Stimulated activated memory B cell treated with anti-CD40 and anti-IgM and Interleukin-4, amounts not matched to agents 10 μg/mL and 1 μg/mL and 100 μg/mL, for 72 hours (primary cell): ENCODE results near the gene SLIT1.

Source experiments
- ATAC-seq: fragments of 150-1000 bp; cut with Tn5 transposase; 2 replicates; pipeline ENCODE4 v1.10.0; 2021
- H3K27ac Mint-ChIP-seq: one replicate; pipeline ENCODE4 v1.8.0; 2022; ENCODE audit warnings: mild to moderate bottlenecking, mixed read lengths
- H3K27me3 Mint-ChIP-seq: one replicate; pipeline ENCODE4 v1.8.0; 2022; ENCODE audit warnings: mixed read lengths
- H3K36me3 Mint-ChIP-seq: one replicate; pipeline ENCODE4 v1.8.0; 2022; ENCODE audit warnings: mixed read lengths
- H3K4me1 Mint-ChIP-seq: one replicate; pipeline ENCODE4 v1.8.0; 2022; ENCODE audit warnings: mixed read lengths
- H3K4me3 Mint-ChIP-seq: one replicate; pipeline ENCODE4 v1.8.0; 2022; ENCODE audit warnings: mild to moderate bottlenecking, moderate library complexity, mixed read lengths
- H3K9me3 Mint-ChIP-seq: one replicate; pipeline ENCODE4 v1.8.0; 2022; ENCODE audit warnings: mixed read lengths

Gene SLIT1

DNA sequence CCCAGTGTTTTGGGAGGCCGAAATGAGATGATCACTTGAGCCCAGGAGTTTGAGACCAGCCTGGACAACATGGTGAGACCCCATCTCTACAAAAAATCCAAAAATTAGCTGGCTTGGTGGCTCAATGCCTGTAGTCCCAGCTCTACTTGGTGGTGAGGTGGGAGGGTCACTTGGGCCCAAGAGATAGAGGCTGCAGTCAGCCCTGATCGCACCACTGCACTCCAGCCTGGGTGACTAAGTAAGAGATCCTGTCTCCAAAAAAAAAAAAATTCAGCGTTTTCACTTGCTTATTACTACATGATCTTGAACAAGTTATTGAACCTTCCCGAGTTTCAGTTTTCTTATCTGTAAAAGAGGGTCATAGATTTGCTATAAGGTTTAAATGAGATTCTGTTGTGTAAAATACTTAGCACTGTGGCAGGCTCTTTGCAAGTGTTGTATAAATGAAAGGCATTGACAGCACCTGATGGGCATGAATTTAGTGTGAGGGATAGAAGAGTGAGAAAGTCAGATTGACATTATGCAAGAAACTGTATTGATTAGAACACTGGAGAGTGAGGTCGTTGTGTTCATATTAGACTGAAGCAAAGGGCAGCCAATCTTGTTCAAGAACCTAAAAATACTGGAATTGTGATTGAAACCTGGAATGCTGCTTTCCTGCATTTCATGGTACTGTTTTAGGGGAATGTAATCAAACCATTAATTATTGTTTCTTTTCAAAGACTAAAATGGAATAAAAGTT lies 216.9 kb downstream of the SLIT1 start:
- Mint-ChIP-seq H3K9me3 (no peaks in the 10 kb centered on the region), H3K4me3 (no peak overlapping the region), H3K27ac (no peak overlapping the region), H3K36me3 (peaks cover 9% of the 10 kb centered on the region), H3K4me1 (peaks cover 17% of the 10 kb centered on the region), H3K27me3 (no peaks in the 10 kb centered on the region)
- ATAC-seq: no peak

GRCh38 chr10:96967847-96968246 lies 217.9 kb downstream of the SLIT1 start:
- H3K9me3 Mint-ChIP-seq: no peaks in the 10 kb centered on the region
- no peak for ATAC-seq
- H3K27ac Mint-ChIP-seq: no peak overlapping the region
- H3K4me1 Mint-ChIP-seq: peaks cover 7% of the 10 kb centered on the region
- no peak overlapping the region for H3K4me3 Mint-ChIP-seq
- H3K36me3 Mint-ChIP-seq: peaks cover 9% of the 10 kb centered on the region
- H3K27me3 Mint-ChIP-seq: no peaks in the 10 kb centered on the region

DNA sequence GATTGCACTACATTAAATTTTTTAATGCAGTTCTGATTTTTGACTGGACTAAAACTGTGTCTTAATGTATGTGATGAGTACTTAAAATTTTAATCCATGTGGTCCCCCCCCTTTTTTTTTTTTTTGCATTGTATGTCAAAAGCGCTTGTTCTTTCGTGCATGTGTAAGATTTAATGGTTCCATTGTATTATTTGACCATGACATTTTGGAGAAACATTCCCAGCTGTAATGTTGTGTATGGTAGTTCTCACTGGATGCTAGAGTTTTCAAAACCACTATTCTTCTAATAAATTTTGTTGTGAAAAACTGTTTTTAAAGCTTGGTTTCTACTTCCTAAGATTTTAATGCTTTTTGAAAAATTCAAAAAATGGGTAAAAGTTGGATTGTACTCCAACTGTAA lies 221.6 kb downstream of the SLIT1 start:
- H3K9me3 Mint-ChIP-seq: no peaks in the 10 kb centered on the region
- H3K27me3 Mint-ChIP-seq: no peaks in the 10 kb centered on the region
- no peak overlapping the region for H3K27ac Mint-ChIP-seq
- no peak for ATAC-seq
- no peaks in the 10 kb centered on the region for H3K4me1 Mint-ChIP-seq
- no peak overlapping the region for H3K4me3 Mint-ChIP-seq
- peaks cover 5% of the 10 kb centered on the region for H3K36me3 Mint-ChIP-seq

- H3K36me3 Mint-ChIP-seq: peaks cover 1% of the 10 kb centered on the region
- H3K4me3 Mint-ChIP-seq: no peak overlapping the region
- no peaks in the 10 kb centered on the region for H3K9me3 Mint-ChIP-seq
- H3K27me3 Mint-ChIP-seq: no peaks in the 10 kb centered on the region
- H3K4me1 Mint-ChIP-seq: no peaks in the 10 kb centered on the region
- ATAC-seq: no peak
- H3K27ac Mint-ChIP-seq: no peak overlapping the region
Observed at GRCh38 chr10:96960872-96961271, 224.9 kb downstream of the SLIT1 start.

GRCh38 chr10:96959733-96960132 lies 226.0 kb downstream of the SLIT1 start:
- Mint-ChIP-seq H3K4me1 (peaks cover 5% of the 10 kb centered on the region), H3K36me3 (peaks cover 12% of the 10 kb centered on the region), H3K27me3 (no peaks in the 10 kb centered on the region), H3K9me3 (no peaks in the 10 kb centered on the region), H3K4me3 (no peak overlapping the region), H3K27ac (no peak overlapping the region)
- no peak for ATAC-seq

DNA sequence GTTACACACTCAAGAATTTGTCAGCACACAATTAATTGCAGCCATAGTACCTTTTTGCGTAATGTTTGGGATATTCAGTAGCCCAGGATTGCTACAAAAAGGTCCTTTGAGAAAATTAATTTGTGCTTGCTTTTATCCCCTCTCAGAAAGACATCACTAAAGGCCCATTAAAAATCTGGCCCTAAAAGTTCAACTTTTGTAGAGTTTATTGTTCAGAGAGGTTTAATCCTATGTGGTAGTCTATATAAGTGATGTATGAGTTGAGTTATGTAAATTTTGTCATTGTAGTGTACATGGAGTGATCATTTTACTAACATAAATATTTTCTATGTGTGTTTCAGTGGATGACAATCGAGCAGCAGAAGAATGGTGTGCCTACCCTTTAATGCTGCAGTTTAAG lies 227.7 kb downstream of the SLIT1 start:
- no peak for ATAC-seq
- Mint-ChIP-seq H3K27ac (no peak overlapping the region), H3K9me3 (no peaks in the 10 kb centered on the region), H3K36me3 (peaks cover 12% of the 10 kb centered on the region), H3K27me3 (no peaks in the 10 kb centered on the region), H3K4me1 (peaks cover 5% of the 10 kb centered on the region), H3K4me3 (no peak overlapping the region)

DNA sequence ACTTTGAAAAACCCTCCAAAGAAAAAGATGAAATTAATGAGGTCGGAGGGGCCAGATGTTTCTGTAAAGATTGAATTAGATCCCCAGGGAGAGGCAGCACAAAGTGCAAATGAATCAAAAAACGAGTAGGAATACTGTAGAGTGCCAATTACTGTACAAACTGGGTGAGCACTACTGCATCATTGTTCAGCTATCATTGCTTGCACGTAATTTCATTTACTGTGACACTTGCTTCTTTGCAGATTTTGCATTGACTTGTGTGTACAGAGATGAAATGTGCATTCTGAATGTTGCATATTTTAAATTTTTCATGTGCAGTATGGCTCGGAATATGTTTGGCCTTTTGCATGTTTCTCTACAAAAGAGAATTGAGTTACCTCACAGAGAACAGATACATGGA lies 230.0 kb downstream of the SLIT1 start:
- peaks cover 5% of the 10 kb centered on the region for H3K4me1 Mint-ChIP-seq
- no peaks in the 10 kb centered on the region for H3K9me3 Mint-ChIP-seq
- H3K4me3 Mint-ChIP-seq: no peak overlapping the region
- no peak overlapping the region for H3K27ac Mint-ChIP-seq
- peaks cover 23% of the 10 kb centered on the region for H3K36me3 Mint-ChIP-seq
- ATAC-seq: no peak
- no peaks in the 10 kb centered on the region for H3K27me3 Mint-ChIP-seq

DNA sequence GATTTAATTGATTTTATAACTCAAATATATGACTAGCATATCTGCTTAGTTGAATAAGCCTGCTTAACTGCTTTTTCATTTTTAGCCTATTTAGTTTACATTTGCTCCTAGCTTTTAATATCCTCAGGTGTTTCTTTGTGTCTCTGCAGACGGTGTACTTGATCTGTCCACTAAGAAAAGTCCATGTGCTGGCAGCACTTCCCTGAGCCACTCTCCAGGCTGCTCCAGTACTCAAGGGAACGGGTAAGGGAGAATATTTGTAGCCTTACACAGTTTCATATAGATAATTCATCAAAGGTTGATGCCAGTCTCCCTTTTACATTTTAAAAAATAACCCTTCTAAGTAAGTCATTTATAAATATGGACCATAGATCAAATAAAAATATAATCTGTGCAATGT lies 233.8 kb downstream of the SLIT1 start:
- H3K27me3 Mint-ChIP-seq: no peaks in the 10 kb centered on the region
- H3K4me1 Mint-ChIP-seq: peaks cover 5% of the 10 kb centered on the region
- ATAC-seq: no peak
- no peak overlapping the region for H3K27ac Mint-ChIP-seq
- no peaks in the 10 kb centered on the region for H3K9me3 Mint-ChIP-seq
- no peak overlapping the region for H3K4me3 Mint-ChIP-seq
- peaks cover 28% of the 10 kb centered on the region for H3K36me3 Mint-ChIP-seq

GRCh38 chr10:96949039-96949683 lies 236.6 kb downstream of the SLIT1 start:
- ATAC-seq: no peak
- peaks cover 23% of the 10 kb centered on the region for H3K36me3 Mint-ChIP-seq
- no peak overlapping the region for H3K4me3 Mint-ChIP-seq
- no peaks in the 10 kb centered on the region for H3K9me3 Mint-ChIP-seq
- no peaks in the 10 kb centered on the region for H3K27me3 Mint-ChIP-seq
- H3K27ac Mint-ChIP-seq: no peak overlapping the region
- no peaks in the 10 kb centered on the region for H3K4me1 Mint-ChIP-seq
